Measurements from ENCODE around the gene ABHD11.
A peak's percentile ranks its signal among the peaks of the same experiment; 100 is the strongest.
"Not testable (repeated sequence)": the region's sequence is repeated elsewhere in the genome, so short reads cannot be mapped to it uniquely, and the experiment has no call there.

The ABHD11 gene

GRCh38 chr7:73718905-73719805, 19.4 kb downstream of the ABHD11 start, which contains the start of gene STX1A:
Gene STX1A, minus strand, starts transcription at chr7:73719669. Its CDS starts 38 bp downstream, at chr7:73719631.
- peak in 42 of 51 donors; percentile 7 to 80 (median 48) for DNase-seq

- DNase-seq: no peak
Measured at GRCh38 chr7:73718438-73718881, 20.1 kb downstream of the ABHD11 start.

- DNase-seq: peak in 1 of 51 donors; percentile 54
Measured at GRCh38 chr7:73717991-73718405, 20.6 kb downstream of the ABHD11 start.

GRCh38 chr7:73717025-73717807, 21.4 kb downstream of the ABHD11 start:
- no peak for DNase-seq

GRCh38 chr7:73716318-73716890, 22.2 kb downstream of the ABHD11 start:
- no peak for DNase-seq

GRCh38 chr7:73715648-73716317, 22.8 kb downstream of the ABHD11 start:
- peak in 1 of 51 donors; percentile 41 for DNase-seq

- not testable (repeated sequence) for DNase-seq
Measured at GRCh38 chr7:73713319-73713718, 25.3 kb downstream of the ABHD11 start.

- no peak for DNase-seq
Measured at GRCh38 chr7:73712773-73713172, 25.8 kb downstream of the ABHD11 start.

GRCh38 chr7:73708961-73709549, 29.5 kb downstream of the ABHD11 start:
- DNase-seq: no peak

- peak in 16 of 51 donors; percentile 7 to 61 (median 25) for DNase-seq
Measured at GRCh38 chr7:73707045-73707631, 31.5 kb downstream of the ABHD11 start.

GRCh38 chr7:73706126-73707044, 32.2 kb downstream of the ABHD11 start:
- DNase-seq: peak in 1 of 51 donors; percentile 75

GRCh38 chr7:73705551-73705920, 33.1 kb downstream of the ABHD11 start:
- no peak for DNase-seq

GRCh38 chr7:73704640-73705550, 33.7 kb downstream of the ABHD11 start:
- DNase-seq: peak in 1 of 51 donors; percentile 72

- peak in 14 of 51 donors; percentile 1 to 56 (median 14) for DNase-seq
Measured at GRCh38 chr7:73703757-73704639, 34.6 kb downstream of the ABHD11 start.

GRCh38 chr7:73703225-73703624, 35.4 kb downstream of the ABHD11 start:
- no peak for DNase-seq

GRCh38 chr7:73702665-73703064, 35.9 kb downstream of the ABHD11 start:
- DNase-seq: no peak

- DNase-seq: no peak
Measured at GRCh38 chr7:73702226-73702625, 36.4 kb downstream of the ABHD11 start.

Data from hypothalamus (tissue), 51 donors.